ENCODE results near the gene FST.

The FST gene

GRCh38 chr5:53448851-53449250 lies 31.6 kb upstream of the FST start:
- no CpG with 5 or more reads among the region's 1 CpG for WGBS

GRCh38 chr5:53453898-53454718 lies 26.3 kb upstream of the FST start:
- Histone ChIP-seq H3K4me1 (ENCODE audit: insufficient read depth, low read length) (peaks cover 17% of the 10 kb centered on the region), H3K27ac (ENCODE audit: low read depth, low read length) (no peak overlapping the region), H3K9me3 (ENCODE audit: insufficient read depth, low read depth, low read length) (no peaks in the 10 kb centered on the region), H3K36me3 (ENCODE audit: insufficient read depth, low read length) (no peaks in the 10 kb centered on the region), H3K27me3 (ENCODE audit: insufficient read depth, low read length) (no peaks in the 10 kb centered on the region), H3K4me3 (ENCODE audit: low read length) (no peak overlapping the region), H3K9ac (ENCODE audit: low read depth, low read length) (no peak overlapping the region)
- WGBS: 38% methylated on average over 1 of the region's 1 CpG

More at GRCh38 chr5:53448851-53449250, 31.6 kb upstream of the FST start:
- Histone ChIP-seq H3K9me3 (ENCODE audit: insufficient read depth, low read depth, low read length) (no peaks in the 10 kb centered on the region), H3K27me3 (ENCODE audit: insufficient read depth, low read length) (no peaks in the 10 kb centered on the region), H3K4me3 (ENCODE audit: low read length) (no peak overlapping the region), H3K4me1 (ENCODE audit: insufficient read depth, low read length) (peaks cover 12% of the 10 kb centered on the region), H3K36me3 (ENCODE audit: insufficient read depth, low read length) (no peaks in the 10 kb centered on the region), H3K9ac (ENCODE audit: low read depth, low read length) (no peak overlapping the region), H3K27ac (ENCODE audit: low read depth, low read length) (no peak overlapping the region)

GRCh38 chr5:53454719-53455000 lies 25.8 kb upstream of the FST start:
- Histone ChIP-seq H3K9me3 (ENCODE audit: insufficient read depth, low read depth, low read length) (no peaks in the 10 kb centered on the region), H3K9ac (ENCODE audit: low read depth, low read length) (no peak overlapping the region), H3K27ac (ENCODE audit: low read depth, low read length) (no peak overlapping the region), H3K27me3 (ENCODE audit: insufficient read depth, low read length) (no peaks in the 10 kb centered on the region), H3K36me3 (ENCODE audit: insufficient read depth, low read length) (no peaks in the 10 kb centered on the region), H3K4me3 (ENCODE audit: low read length) (no peak overlapping the region), H3K4me1 (ENCODE audit: insufficient read depth, low read length) (peaks cover 17% of the 10 kb centered on the region)
- no CpG with 5 or more reads among the region's 1 CpG for WGBS

GRCh38 chr5:53456366-53456765 lies 24.1 kb upstream of the FST start:
- Histone ChIP-seq H3K27me3 (ENCODE audit: insufficient read depth, low read length) (no peaks in the 10 kb centered on the region), H3K27ac (ENCODE audit: low read depth, low read length) (no peak overlapping the region), H3K36me3 (ENCODE audit: insufficient read depth, low read length) (no peaks in the 10 kb centered on the region), H3K4me3 (ENCODE audit: low read length) (no peak overlapping the region), H3K9ac (ENCODE audit: low read depth, low read length) (no peak overlapping the region), H3K9me3 (ENCODE audit: insufficient read depth, low read depth, low read length) (no peaks in the 10 kb centered on the region), H3K4me1 (ENCODE audit: insufficient read depth, low read length) (peaks cover 17% of the 10 kb centered on the region)
- 92% methylated on average over 2 of the region's 2 CpGs for whole genome bisulfite sequencing

- Histone ChIP-seq H3K27me3 (ENCODE audit: insufficient read depth, low read length) (no peaks in the 10 kb centered on the region), H3K4me3 (ENCODE audit: low read length) (no peak overlapping the region), H3K27ac (ENCODE audit: low read depth, low read length) (no peak overlapping the region), H3K9ac (ENCODE audit: low read depth, low read length) (no peak overlapping the region), H3K36me3 (ENCODE audit: insufficient read depth, low read length) (no peaks in the 10 kb centered on the region), H3K9me3 (ENCODE audit: insufficient read depth, low read depth, low read length) (no peaks in the 10 kb centered on the region), H3K4me1 (ENCODE audit: insufficient read depth, low read length) (no peaks in the 10 kb centered on the region)
- 97% methylated on average over 2 of the region's 2 CpGs for WGBS
Measured at GRCh38 chr5:53463909-53464621, 16.4 kb upstream of the FST start.

- no peaks in the 10 kb centered on the region for H3K36me3 ChIP-seq (ENCODE audit: insufficient read depth, low read length)
- H3K4me3 ChIP-seq (ENCODE audit: low read length): no peak overlapping the region
- WGBS: 85% methylated on average over 3 of the region's 3 CpGs
- no peaks in the 10 kb centered on the region for H3K27me3 ChIP-seq (ENCODE audit: insufficient read depth, low read length)
- no peak overlapping the region for H3K27ac ChIP-seq (ENCODE audit: low read depth, low read length)
- H3K9ac ChIP-seq (ENCODE audit: low read depth, low read length): no peak overlapping the region
- no peaks in the 10 kb centered on the region for H3K9me3 ChIP-seq (ENCODE audit: insufficient read depth, low read depth, low read length)
- H3K4me1 ChIP-seq (ENCODE audit: insufficient read depth, low read length): no peaks in the 10 kb centered on the region
Measured at GRCh38 chr5:53464722-53465121, 15.7 kb upstream of the FST start.

GRCh38 chr5:53469946-53470687 lies 10.3 kb upstream of the FST start:
- Histone ChIP-seq H3K9me3 (ENCODE audit: insufficient read depth, low read depth, low read length) (no peaks in the 10 kb centered on the region), H3K27me3 (ENCODE audit: insufficient read depth, low read length) (no peaks in the 10 kb centered on the region), H3K36me3 (ENCODE audit: insufficient read depth, low read length) (no peaks in the 10 kb centered on the region), H3K4me3 (ENCODE audit: low read length) (no peak overlapping the region), H3K27ac (ENCODE audit: low read depth, low read length) (no peak overlapping the region), H3K9ac (ENCODE audit: low read depth, low read length) (no peak overlapping the region), H3K4me1 (ENCODE audit: insufficient read depth, low read length) (peaks cover 8% of the 10 kb centered on the region; the same call in 1 of the 2 replicates)
- 96% methylated on average over 2 of the region's 2 CpGs for WGBS

- H3K4me3 ChIP-seq (ENCODE audit: low read length): no peak overlapping the region
- H3K36me3 ChIP-seq (ENCODE audit: insufficient read depth, low read length): no peaks in the 10 kb centered on the region
- H3K9ac ChIP-seq (ENCODE audit: low read depth, low read length): no peak overlapping the region
- H3K4me1 ChIP-seq (ENCODE audit: insufficient read depth, low read length): peaks cover 8% of the 10 kb centered on the region; the same call in 1 of the 2 replicates
- no peaks in the 10 kb centered on the region for H3K9me3 ChIP-seq (ENCODE audit: insufficient read depth, low read depth, low read length)
- no peaks in the 10 kb centered on the region for H3K27me3 ChIP-seq (ENCODE audit: insufficient read depth, low read length)
- 77% methylated on average over 1 of the region's 1 CpG for WGBS
- no peak overlapping the region for H3K27ac ChIP-seq (ENCODE audit: low read depth, low read length)
Measured at GRCh38 chr5:53472279-53472678, 8.2 kb upstream of the FST start.

GRCh38 chr5:53472720-53473510 lies 7.5 kb upstream of the FST start:
- Histone ChIP-seq H3K9ac (ENCODE audit: low read depth, low read length) (no peak overlapping the region), H3K9me3 (ENCODE audit: insufficient read depth, low read depth, low read length) (no peaks in the 10 kb centered on the region), H3K4me1 (ENCODE audit: insufficient read depth, low read length) (peaks cover 9% of the 10 kb centered on the region; the same call in 1 of the 2 replicates), H3K27ac (ENCODE audit: low read depth, low read length) (no peak overlapping the region), H3K27me3 (ENCODE audit: insufficient read depth, low read length) (no peaks in the 10 kb centered on the region), H3K4me3 (ENCODE audit: low read length) (no peak overlapping the region), H3K36me3 (ENCODE audit: insufficient read depth, low read length) (no peaks in the 10 kb centered on the region)
- 88% methylated on average over 2 of the region's 4 CpGs for WGBS

GRCh38 chr5:53473633-53474032 lies 6.8 kb upstream of the FST start:
- no peaks in the 10 kb centered on the region for H3K27me3 ChIP-seq (ENCODE audit: insufficient read depth, low read length)
- peaks cover 12% of the 10 kb centered on the region; the same call in 1 of the 2 replicates for H3K4me1 ChIP-seq (ENCODE audit: insufficient read depth, low read length)
- no peaks in the 10 kb centered on the region for H3K36me3 ChIP-seq (ENCODE audit: insufficient read depth, low read length)
- no peak overlapping the region for H3K27ac ChIP-seq (ENCODE audit: low read depth, low read length)
- H3K9me3 ChIP-seq (ENCODE audit: insufficient read depth, low read depth, low read length): no peaks in the 10 kb centered on the region
- H3K4me3 ChIP-seq (ENCODE audit: low read length): no peak overlapping the region
- no peak overlapping the region for H3K9ac ChIP-seq (ENCODE audit: low read depth, low read length)

Data from HUES64 (cell line).